Natural killer cell (primary cell): ENCODE data around the gene CDK5RAP1. TPM values are rescaled to one million over a fixed set of nuclear protein-coding genes. Genes with fewer than 3 reads are reported as not detected.

ENCODE experiments used
- ATAC-seq, 3 donors: fragments of 150-1000 bp in 2 of 3; fragments of 200-7000 bp in 1 of 3; cut with Tn5 transposase; 1 replicate in 1 of 3; 2 replicates in 2 of 3; pipeline ENCODE4 v1.10.0; 2021; ENCODE audit warnings: mild to moderate bottlenecking in 2 of 3, moderate library complexity in 2 of 3
- DNase-seq, 2 donors: peaks; one replicate each; pipeline versions ENCODE4 v3.0.0 to v3.0.0-alpha.2; 2013 to 2021; ENCODE audit warnings: mixed read lengths in 1 of 2
- H3K27ac ChIP-seq: one replicate; pipeline ENCODE4 v1.5.1; 2013; ENCODE audit warnings: mild to moderate bottlenecking, low read length
- H3K27me3 ChIP-seq: one replicate; pipeline ENCODE4 v1.6.1; 2013; ENCODE audit warnings: low read length; ENCODE audit not compliant: control insufficient read depth, insufficient read depth
- H3K36me3 ChIP-seq: one replicate; pipeline ENCODE4 v1.6.1; 2013; ENCODE audit warnings: low read length; ENCODE audit not compliant: control insufficient read depth, insufficient read depth
- H3K4me1 ChIP-seq: one replicate; pipeline ENCODE4 v1.6.1; 2013; ENCODE audit warnings: low read length; ENCODE audit not compliant: control insufficient read depth, insufficient read depth
- H3K4me3 ChIP-seq: one replicate; pipeline ENCODE4 v1.5.1; 2013; ENCODE audit warnings: low read length
- H3K9me3 ChIP-seq: one replicate; pipeline ENCODE4 v1.6.1; 2013; ENCODE audit warnings: low read length; ENCODE audit not compliant: control insufficient read depth, insufficient read depth
- H3K27ac Mint-ChIP-seq, 2 donors: one replicate each; pipeline ENCODE4 v1.8.0; 2022; ENCODE audit warnings: mild to moderate bottlenecking in 2 of 2, mixed read lengths in 2 of 2, moderate library complexity in 1 of 2
- H3K27me3 Mint-ChIP-seq, 2 donors: one replicate each; pipeline ENCODE4 v1.8.0; 2022; ENCODE audit warnings: low read depth in 2 of 2, mixed read lengths in 2 of 2
- H3K36me3 Mint-ChIP-seq: one replicate; pipeline ENCODE4 v1.8.0; 2022; ENCODE audit warnings: mixed read lengths
- H3K4me1 Mint-ChIP-seq, 2 donors: one replicate each; pipeline ENCODE4 v1.8.0; 2022; ENCODE audit warnings: mixed read lengths in 2 of 2
- H3K4me3 Mint-ChIP-seq: one replicate; pipeline ENCODE4 v1.8.0; 2022; ENCODE audit warnings: mild to moderate bottlenecking, moderate library complexity, mixed read lengths
- H3K9me3 Mint-ChIP-seq, 2 donors: one replicate each; pipeline ENCODE4 v1.8.0; 2022; ENCODE audit warnings: mixed read lengths in 2 of 2
- WGBS: methylation state at CpG from one replicate; pipeline ENCODE4 v1.1.7; 2013; ENCODE audit warnings: missing lambda C conversion rate; ENCODE audit not compliant: insufficient coverage; 5-methylcytosine and 5-hydroxymethylcytosine counted together
- intact Hi-C: fragments of 100-400 bp; cut with micrococcal nuclease; formaldehyde crosslinking; loops from one replicate; pipeline ENCODE4 v1.14.2; 2022
- total RNA-seq, 4 donors: library from RNA; stranded (reverse); fragments of 120-200 nt in 1 of 4; gene quantifications; one replicate each; pipeline versions ENCODE4 v1.2.3 to v1.2.4, GENCODE V29; 2013 to 2022
- TF ChIP-seq, protein P1 (sequence below): fragments of 200-600 bp; IDR thresholded peaks from one replicate; pipeline ENCODE4 v1.8.0; 2022; ENCODE audit warnings: antibody characterized with exemption

Gene CDK5RAP1
- total RNA-seq, 3 donors from 2014 or later (not counting 1 experiment from before 2014, with no cell fraction given) = 59.7 to 71.5 (median 62.6) TPM

DNA sequence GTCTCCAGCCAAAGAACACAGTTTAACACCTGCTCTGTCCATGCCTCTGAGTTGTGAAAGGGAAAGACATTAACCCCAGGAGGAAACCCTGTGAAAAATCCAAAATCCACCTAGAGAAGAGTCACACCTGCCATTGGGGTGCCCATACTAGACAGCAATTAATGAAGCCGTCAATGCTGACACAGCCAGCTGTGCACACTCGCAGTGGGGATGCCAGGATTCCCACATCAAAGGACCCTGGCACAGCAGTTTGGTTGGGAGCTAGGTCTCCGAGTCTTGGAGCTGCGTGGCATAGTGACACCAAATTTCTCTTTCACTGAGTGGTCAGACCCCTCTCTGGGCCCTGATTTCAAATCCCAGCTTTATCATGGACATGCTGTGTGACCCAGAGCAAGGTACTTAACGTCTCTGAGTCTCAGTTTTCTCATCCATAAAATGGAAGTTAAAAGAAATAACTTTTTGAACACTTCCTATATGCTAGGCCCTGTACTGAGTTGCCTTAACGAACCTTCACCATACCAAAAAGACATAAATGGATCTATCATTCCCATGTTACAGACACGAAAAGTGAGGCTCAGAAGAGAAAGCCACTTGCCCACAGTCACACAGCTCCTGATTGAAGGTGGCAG, 87.5 kb downstream of the CDK5RAP1 start:
- Mint-ChIP-seq H3K4me3 (no peak overlapping the region), H3K27me3 (peaks cover 0 to 4% of the 10 kb centered on the region in 2 donors), H3K27ac (no peak overlapping the region), H3K9me3 (no peaks in the 10 kb centered on the region), H3K36me3 (no peaks in the 10 kb centered on the region), H3K4me1 (no peaks in the 10 kb centered on the region)
- ATAC-seq = no peak
- TF ChIP-seq, protein P1, sequence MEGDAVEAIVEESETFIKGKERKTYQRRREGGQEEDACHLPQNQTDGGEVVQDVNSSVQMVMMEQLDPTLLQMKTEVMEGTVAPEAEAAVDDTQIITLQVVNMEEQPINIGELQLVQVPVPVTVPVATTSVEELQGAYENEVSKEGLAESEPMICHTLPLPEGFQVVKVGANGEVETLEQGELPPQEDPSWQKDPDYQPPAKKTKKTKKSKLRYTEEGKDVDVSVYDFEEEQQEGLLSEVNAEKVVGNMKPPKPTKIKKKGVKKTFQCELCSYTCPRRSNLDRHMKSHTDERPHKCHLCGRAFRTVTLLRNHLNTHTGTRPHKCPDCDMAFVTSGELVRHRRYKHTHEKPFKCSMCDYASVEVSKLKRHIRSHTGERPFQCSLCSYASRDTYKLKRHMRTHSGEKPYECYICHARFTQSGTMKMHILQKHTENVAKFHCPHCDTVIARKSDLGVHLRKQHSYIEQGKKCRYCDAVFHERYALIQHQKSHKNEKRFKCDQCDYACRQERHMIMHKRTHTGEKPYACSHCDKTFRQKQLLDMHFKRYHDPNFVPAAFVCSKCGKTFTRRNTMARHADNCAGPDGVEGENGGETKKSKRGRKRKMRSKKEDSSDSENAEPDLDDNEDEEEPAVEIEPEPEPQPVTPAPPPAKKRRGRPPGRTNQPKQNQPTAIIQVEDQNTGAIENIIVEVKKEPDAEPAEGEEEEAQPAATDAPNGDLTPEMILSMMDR = no peak
- Histone ChIP-seq H3K36me3 (no peaks in the 10 kb centered on the region), H3K27ac (no peak overlapping the region), H3K4me3 (no peak overlapping the region), H3K9me3 (no peaks in the 10 kb centered on the region), H3K4me1 (no peaks in the 10 kb centered on the region), H3K27me3 (no peaks in the 10 kb centered on the region)
- intact Hi-C loops = no loop called here
- WGBS = 77% methylated on average over 6 of the region's 7 CpGs
- DNase-seq = no peak

- 94% methylated on average over 11 of the region's 11 CpGs for WGBS
- no peak for DNase-seq
- no peak overlapping the region for H3K4me3 Mint-ChIP-seq
- intact Hi-C loops = no loop called here
- H3K27ac ChIP-seq = no peak overlapping the region
- no peaks in the 10 kb centered on the region for H3K36me3 ChIP-seq
- H3K27me3 ChIP-seq = no peaks in the 10 kb centered on the region
- TF ChIP-seq, protein P1 = no peak
- no peaks in the 10 kb centered on the region for H3K4me1 Mint-ChIP-seq
- no peaks in the 10 kb centered on the region for H3K4me1 ChIP-seq
- no peak for ATAC-seq
- no peaks in the 10 kb centered on the region for H3K36me3 Mint-ChIP-seq
- no peaks in the 10 kb centered on the region for H3K9me3 ChIP-seq
- no peak overlapping the region for H3K27ac Mint-ChIP-seq
- peaks cover 0 to 4% of the 10 kb centered on the region in 2 donors for H3K27me3 Mint-ChIP-seq
- no peak overlapping the region for H3K4me3 ChIP-seq
- no peaks in the 10 kb centered on the region for H3K9me3 Mint-ChIP-seq
These were observed 88.7 kb downstream of the CDK5RAP1 start for GRCh38 chr20:33312583-33312982.

- ATAC-seq (no peak), DNase-seq (no peak)
- H3K4me3 ChIP-seq = no peak overlapping the region
- H3K36me3 ChIP-seq = no peaks in the 10 kb centered on the region
- no peak overlapping the region for H3K4me3 Mint-ChIP-seq
- H3K27ac ChIP-seq = no peak overlapping the region
- TF ChIP-seq, protein P1 = no peak
- H3K27ac Mint-ChIP-seq = no peak overlapping the region
- no peaks in the 10 kb centered on the region for H3K36me3 Mint-ChIP-seq
- intact Hi-C loops = no loop called here
- no peaks in the 10 kb centered on the region for H3K9me3 ChIP-seq
- H3K4me1 ChIP-seq = no peaks in the 10 kb centered on the region
- no peaks in the 10 kb centered on the region for H3K9me3 Mint-ChIP-seq
- H3K4me1 Mint-ChIP-seq = no peaks in the 10 kb centered on the region
- H3K27me3 Mint-ChIP-seq = no peaks in the 10 kb centered on the region
- no peaks in the 10 kb centered on the region for H3K27me3 ChIP-seq
- WGBS = 88% methylated on average over 4 of the region's 4 CpGs
These were observed 89.3 kb downstream of the CDK5RAP1 start for GRCh38 chr20:33311996-33312395.

- H3K36me3 ChIP-seq = no peaks in the 10 kb centered on the region
- no peak overlapping the region for H3K4me3 ChIP-seq
- H3K9me3 ChIP-seq = no peaks in the 10 kb centered on the region
- no peaks in the 10 kb centered on the region for H3K4me1 ChIP-seq
- Mint-ChIP-seq H3K4me1 (no peaks in the 10 kb centered on the region), H3K36me3 (no peaks in the 10 kb centered on the region), H3K27me3 (no peaks in the 10 kb centered on the region), H3K27ac (no peak overlapping the region), H3K4me3 (no peak overlapping the region), H3K9me3 (no peaks in the 10 kb centered on the region)
- H3K27me3 ChIP-seq = no peaks in the 10 kb centered on the region
- intact Hi-C loops = no loop called here
- DNase-seq = no peak
- TF ChIP-seq, protein P1 = no peak
- no peak for ATAC-seq
- no peak overlapping the region for H3K27ac ChIP-seq
- 90% methylated on average over 8 of the region's 8 CpGs for WGBS
These were observed 90.3 kb downstream of the CDK5RAP1 start for GRCh38 chr20:33311011-33311410.
